Gastrocnemius medialis (tissue), 4 donors: Measurements from ENCODE around the gene RRAGB. TPM values are rescaled to one million over a fixed set of nuclear protein-coding genes. Genes with fewer than 3 reads are reported as not detected.
"Not testable (repeated sequence)": the region's sequence is repeated elsewhere in the genome, so short reads cannot be mapped to it uniquely, and the experiment has no call there.

Experiments
- ATAC-seq, 2 donors: fragments of 150-250 bp; one replicate each; pipeline ENCODE4 v1.9.1; 2016
- DNase-seq, 2 donors: peaks; one replicate each; pipeline ENCODE4 v3.0.0-alpha.2; 2019
- H3K27ac ChIP-seq, 4 donors: fragments of 200-600 bp; sonication (generic); 1 replicate in 1 of 4; 2 replicates in 3 of 4; pipeline ENCODE4 v1.5.1; 2016 to 2018; ENCODE audit warnings: mild to moderate bottlenecking in 2 of 4, moderate library complexity in 1 of 4
- H3K27me3 ChIP-seq, 3 donors: fragments of 200-600 bp; sonication (generic) in 2 of 3; 1 replicate in 1 of 3; 2 replicates in 2 of 3; pipeline versions ENCODE4 v1.5.1 to v1.6.0; 2016 to 2019; ENCODE audit warnings: mild to moderate bottlenecking in 1 of 3, moderate library complexity in 1 of 3
- H3K36me3 ChIP-seq, 2 donors: fragments of 200-600 bp; sonication (generic) in 1 of 2; one replicate each; pipeline ENCODE4 v1.5.1; 2017 to 2018
- H3K4me1 ChIP-seq, 2 donors: fragments of 200-600 bp; sonication (generic) in 1 of 2; one replicate each; pipeline ENCODE4 v1.5.1; 2016 to 2017; ENCODE audit warnings: mild to moderate bottlenecking in 2 of 2
- H3K4me3 ChIP-seq, 4 donors: fragments of 200-600 bp; sonication (generic) in 3 of 4; 1 replicate in 1 of 4; 2 replicates in 3 of 4; pipeline ENCODE4 v1.5.1; 2016 to 2019; ENCODE audit warnings: mild to moderate bottlenecking in 2 of 4
- H3K9me3 ChIP-seq, 3 donors: fragments of 200-600 bp; sonication (generic) in 2 of 3; 1 replicate in 1 of 3; 2 replicates in 2 of 3; pipeline ENCODE4 v1.5.1; 2016 to 2019
- CTCF ChIP-seq, 5 experiments: fragments of 450-650 bp in 3 of 5; fragments of 200-600 bp in 2 of 5; sonication (generic) in 2 of 5; IDR thresholded peaks in 4 of 5; conservative IDR thresholded peaks in 1 of 5; 1 replicate in 4 of 5; 2 replicates in 1 of 5; pipeline ENCODE4 v1.5.1; 2016 to 2019; ENCODE audit warnings: antibody characterized with exemption in 5 of 5, mild to moderate bottlenecking in 3 of 5, moderate library complexity in 3 of 5
- POLR2A ChIP-seq, 2 donors: fragments of 450-650 bp; IDR thresholded peaks; one replicate each; pipeline ENCODE4 v1.6.1; 2017; ENCODE audit warnings: antibody characterized with exemption in 2 of 2, mild to moderate bottlenecking in 2 of 2, moderate library complexity in 2 of 2
- in situ Hi-C, 4 donors: fragments of 200-750 bp; cut with MboI; loops; one replicate each; pipeline versions ENCODE4 v1.15.0 to v1.8.0; 2017; ENCODE audit warnings: low sequenced_read_pairs in 4 of 4
- intact Hi-C: fragments of 100-400 bp; cut with DNase I; formaldehyde crosslinking; loops from one replicate; pipeline ENCODE4 v1.15.1; 2023; ENCODE audit warnings: low total_unique reads
- total RNA-seq, 4 donors: library from RNA; depleted of rRNA; stranded (reverse); fragments of >200 nt; gene quantifications; one replicate each; pipeline versions ENCODE4 v1.1.0 to v1.2.3, GENCODE V29; 2016

Gene RRAGB
- 10 to 100 TPM in 1 of 4 donors, 1 to 10 TPM in 3; 2.8 to 20.9 (median 7.4) TPM for total RNA-seq

GRCh38 chrX:55717521-55718497 lies at the start of gene RRAGB:
Gene RRAGB, plus strand, starts transcription at chrX:55717749. Its CDS starts 579 bp downstream, at chrX:55718328.
- ATAC-seq (peak; percentile 96 to 97), DNase-seq (peak; percentile 90 to 96)
- peak; percentile 54 to 67 (median 56) for TF ChIP-seq CTCF (IDR thresholded peaks at IDR 0.05 in 4 of 5, conservative IDR thresholded peaks at IDR 0.05 in 1 of 5)
- TF ChIP-seq POLR2A (IDR thresholded peaks at IDR 0.05) = peak; percentile 36 to 49
- Histone ChIP-seq H3K36me3 (no peaks in the 10 kb centered on the region), H3K9me3 (no peaks in the 10 kb centered on the region), H3K27me3 (no peaks in the 10 kb centered on the region), H3K4me1 (peaks cover 5 to 12% of the 10 kb centered on the region in 2 donors), H3K27ac (peak within 1 kb of the TSS; percentile 83 to 93 (median 90)), H3K4me3 (peak within 1 kb of the TSS; percentile 66 to 77 (median 74))
- in situ Hi-C loops = loop anchor here (25.0 kb wide), 5 partner anchors 106 to 1081 kb away; partner anchors contain the start of genes FOXR2 (in 1 of the 4), NBDY (in 1 of the 4) and USP51 (in 1 of the 4)
- intact Hi-C loops = loop anchor here (2.0 to 5.0 kb wide), 3 partner anchors 557 to 1276 kb away; partner anchors contain the start of genes APEX2 and TSR2

GRCh38 chrX:55668084-55668483 lies 49.5 kb upstream of the RRAGB start:
- H3K9me3 ChIP-seq = peaks cover 0 to 5% (median 0%) of the 10 kb centered on the region in 3 donors
- ATAC-seq (no peak), DNase-seq (no peak)
- intact Hi-C loops (no loop called here), in situ Hi-C loops (no loop called here)
- no peak overlapping the region for H3K4me3 ChIP-seq
- H3K36me3 ChIP-seq = no peaks in the 10 kb centered on the region
- H3K27ac ChIP-seq = no peak overlapping the region
- no peaks in the 10 kb centered on the region for H3K4me1 ChIP-seq
- TF ChIP-seq POLR2A (IDR thresholded peaks at IDR 0.05) (no peak), CTCF (IDR thresholded peaks at IDR 0.05 in 4 of 5, conservative IDR thresholded peaks at IDR 0.05 in 1 of 5) (no peak)
- no peaks in the 10 kb centered on the region for H3K27me3 ChIP-seq

- ATAC-seq, in situ Hi-C loops, H3K27me3 ChIP-seq, intact Hi-C loops, H3K4me1 ChIP-seq, H3K9me3 ChIP-seq, H3K4me3 ChIP-seq, DNase-seq, H3K27ac ChIP-seq, H3K36me3 ChIP-seq: not testable (repeated sequence)
Measured at GRCh38 chrX:55688579-55688978, 29.0 kb upstream of the RRAGB start.

GRCh38 chrX:55695227-55696018 lies 22.1 kb upstream of the RRAGB start:
- H3K27me3 ChIP-seq = no peaks in the 10 kb centered on the region
- H3K36me3 ChIP-seq = no peaks in the 10 kb centered on the region
- H3K4me3 ChIP-seq = no peak overlapping the region
- intact Hi-C loops = no loop called here
- no peak for DNase-seq
- TF ChIP-seq POLR2A (IDR thresholded peaks at IDR 0.05) = no peak
- no peak for TF ChIP-seq CTCF (IDR thresholded peaks at IDR 0.05 in 4 of 5, conservative IDR thresholded peaks at IDR 0.05 in 1 of 5)
- no peak overlapping the region for H3K27ac ChIP-seq
- no peaks in the 10 kb centered on the region for H3K4me1 ChIP-seq
- in situ Hi-C loops = no loop called here
- no peak for ATAC-seq
- no peaks in the 10 kb centered on the region for H3K9me3 ChIP-seq
